AG09309 (cell line): ENCODE results near the gene ATRN.

ENCODE experiments used
- DNase-seq: peaks from one replicate; pipeline ENCODE4 v3.0.0-alpha.2; 2010; ENCODE audit warnings: low read depth
- H3K4me3 ChIP-seq: 2 replicates; pipeline ENCODE4 v1.5.1; 2011; ENCODE audit warnings: mild to moderate bottlenecking, low read depth, low read length, moderate library complexity; ENCODE audit not compliant: control insufficient read depth
- CTCF ChIP-seq: IDR thresholded peaks from 2 replicates; pipeline ENCODE4 v1.5.1; 2011; ENCODE audit warnings: mild to moderate bottlenecking, low read depth, low read length, inconsistent platforms; ENCODE audit not compliant: insufficient read depth, control insufficient read depth; ENCODE audit errors: missing control alignments

The ATRN gene

GRCh38 chr20:3461911-3462677 lies 8.7 kb upstream of the ATRN start:
- TF ChIP-seq CTCF: no peak
- no peak for DNase-seq

GRCh38 chr20:3464166-3464565 lies 6.7 kb upstream of the ATRN start:
- no peak overlapping the region for H3K4me3 ChIP-seq
- no peak for DNase-seq
- no peak for TF ChIP-seq CTCF

More at GRCh38 chr20:3461911-3462677, 8.7 kb upstream of the ATRN start:
- no peak overlapping the region for H3K4me3 ChIP-seq

GRCh38 chr20:3465301-3465700 lies 5.5 kb upstream of the ATRN start:
- no peak for TF ChIP-seq CTCF
- H3K4me3 ChIP-seq: no peak overlapping the region
- no peak for DNase-seq

- DNase-seq: no peak
- peak overlapping the region; percentile 55 for H3K4me3 ChIP-seq
- no peak for TF ChIP-seq CTCF
Observed at GRCh38 chr20:3470208-3470626, 601 bp upstream of the ATRN start.

- no peak for TF ChIP-seq CTCF
- no peak for DNase-seq
- H3K4me3 ChIP-seq: peak overlapping the region; percentile 55
Observed at GRCh38 chr20:3471397-3472021, 691 bp downstream of the ATRN start.

GRCh38 chr20:3472105-3472504 lies 1.3 kb downstream of the ATRN start:
- peak overlapping the region; percentile 55 for H3K4me3 ChIP-seq
- DNase-seq: no peak
- TF ChIP-seq CTCF: no peak
